GM12891 (cell line): ENCODE data around the gene CCL8.

ENCODE experiments used
- PAX5 ChIP-seq: IDR thresholded peaks from 2 replicates; pipeline ENCODE4 v1.6.1; 2011; ENCODE audit warnings: low read length, moderate library complexity, mild to moderate bottlenecking; ENCODE audit not compliant: insufficient read depth, severe bottlenecking
- POLR2AphosphoS5 ChIP-seq: IDR thresholded peaks from 2 replicates; pipeline ENCODE4 v1.6.1; 2011; ENCODE audit warnings: low read depth, low read length, control low read depth
- TAF1 ChIP-seq: IDR thresholded peaks from 2 replicates; pipeline ENCODE4 v1.6.1; 2011; ENCODE audit warnings: low read depth, low read length, control low read depth

- TF ChIP-seq POLR2AphosphoS5 (no peak), TAF1 (no peak), PAX5 (no peak)
Observed at GRCh38 chr17:34303606-34304005, 15.6 kb upstream of the CCL8 start.
